SH-SY5Y (cell line): ENCODE results near the gene PPME1.

Source experiments
- GATA2 ChIP-seq: IDR thresholded peaks from 2 replicates; pipeline ENCODE4 v1.6.1; 2011; ENCODE audit warnings: mild to moderate bottlenecking, low read depth, low read length
- GATA3 ChIP-seq: IDR thresholded peaks from 2 replicates; pipeline ENCODE4 v1.6.1; 2011; ENCODE audit warnings: low read depth, mild to moderate bottlenecking, low read length, moderate library complexity

DNA sequence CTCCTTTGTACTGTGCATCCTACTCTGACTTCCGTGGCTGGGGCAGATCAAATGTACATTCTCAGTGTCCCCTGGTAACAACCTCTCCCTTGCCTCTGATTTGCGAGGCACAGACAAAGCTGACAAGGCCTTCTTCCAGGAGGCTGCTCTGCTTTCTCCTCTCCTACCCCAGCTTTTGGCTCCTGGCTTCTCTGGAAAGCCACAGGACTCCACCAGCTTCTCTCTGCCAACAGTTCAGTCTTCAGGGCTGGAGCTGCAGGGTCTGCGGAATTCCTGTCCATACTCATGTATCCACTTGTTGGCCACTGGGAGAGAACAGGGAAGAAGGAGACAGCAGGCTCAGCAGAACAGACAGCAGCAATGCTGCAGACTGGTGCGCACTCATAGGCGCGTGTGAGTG, 95.9 kb downstream of the PPME1 start:
- TF ChIP-seq GATA2 (no peak), GATA3 (no peak)
